GF-D8 (cell line): Measurements from ENCODE around the gene EFHD2.
"Not testable (repeated sequence)": the region's sequence is repeated elsewhere in the genome, so short reads cannot be mapped to it uniquely, and the experiment has no call there.

Source experiments
- DNase-seq: peaks from one replicate; lab custom pipeline; 2025; lab: John Stamatoyannopoulos, UW

EFHD2 gene

DNA sequence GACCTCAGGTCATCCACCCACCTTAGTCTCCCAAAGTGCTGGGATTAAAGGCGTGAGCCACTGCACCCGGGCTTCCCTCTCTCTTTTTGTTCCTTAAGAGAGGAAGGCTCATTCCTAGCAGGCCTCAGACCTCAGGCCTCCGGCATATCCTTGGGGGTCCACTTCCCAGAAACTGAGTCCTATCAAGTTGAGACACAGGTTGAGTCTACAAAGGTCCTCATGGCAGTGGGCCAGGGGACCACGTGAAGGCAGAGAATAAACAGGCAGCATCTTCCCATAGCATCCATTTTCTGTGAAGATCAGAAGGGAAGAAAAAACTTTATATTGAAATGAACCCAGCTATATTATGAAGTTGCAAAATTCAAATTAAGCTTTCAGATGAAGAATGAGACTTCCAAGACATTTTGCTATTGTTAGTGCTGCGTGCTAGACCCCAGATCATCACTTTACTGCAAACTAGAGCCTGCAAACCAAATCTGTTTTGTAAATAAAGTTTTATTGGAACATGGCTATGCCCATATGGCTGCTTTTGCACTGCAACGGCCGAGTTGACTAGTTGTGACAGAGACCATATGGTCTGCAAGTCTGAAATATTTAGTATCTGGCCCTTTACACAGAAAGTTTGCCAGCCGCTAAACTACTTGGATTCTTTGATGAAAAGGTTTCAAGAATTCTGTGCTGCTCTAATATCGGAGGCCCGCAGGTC, 43.3 kb downstream of the EFHD2 start:
- DNase-seq, result no peak

DNA sequence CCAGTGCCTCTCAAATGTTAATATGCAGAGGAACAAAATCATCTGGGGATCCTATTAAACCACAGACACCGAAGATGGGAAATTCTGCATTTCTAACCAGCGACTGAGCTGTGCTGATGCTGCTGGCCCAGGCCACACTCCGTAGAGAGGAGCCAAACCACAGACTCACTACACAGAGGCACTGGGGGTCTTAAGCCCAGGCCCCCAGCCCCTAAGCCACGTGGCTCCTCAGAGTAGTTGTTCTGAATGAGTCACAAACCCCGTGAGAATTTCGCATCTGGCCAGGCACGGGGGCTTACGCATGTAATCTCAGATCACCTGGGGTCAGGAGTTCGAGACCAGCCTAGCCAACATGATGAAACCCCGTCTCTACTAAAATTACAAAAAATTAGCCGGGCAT, 44.0 kb downstream of the EFHD2 start:
- DNase-seq, result no peak

DNA sequence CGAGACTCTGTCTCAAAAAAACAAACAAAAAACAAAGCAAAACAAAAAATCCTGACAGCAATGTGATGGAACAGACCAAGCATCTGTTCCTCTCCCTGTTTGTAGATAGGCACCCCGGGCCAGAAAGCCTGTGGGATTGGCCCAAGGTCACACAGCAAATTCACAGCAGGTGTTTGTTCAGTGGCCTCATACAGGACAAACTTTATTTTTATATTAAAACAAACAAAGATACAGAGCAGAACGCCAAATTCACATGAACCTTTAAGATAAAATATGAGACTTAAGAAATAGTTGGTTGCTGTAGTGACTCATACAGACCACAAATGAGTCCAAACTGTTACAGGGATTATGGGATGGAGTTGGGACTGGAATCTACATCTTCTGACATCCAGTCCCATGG, 44.6 kb downstream of the EFHD2 start:
- DNase-seq, result no peak

DNA sequence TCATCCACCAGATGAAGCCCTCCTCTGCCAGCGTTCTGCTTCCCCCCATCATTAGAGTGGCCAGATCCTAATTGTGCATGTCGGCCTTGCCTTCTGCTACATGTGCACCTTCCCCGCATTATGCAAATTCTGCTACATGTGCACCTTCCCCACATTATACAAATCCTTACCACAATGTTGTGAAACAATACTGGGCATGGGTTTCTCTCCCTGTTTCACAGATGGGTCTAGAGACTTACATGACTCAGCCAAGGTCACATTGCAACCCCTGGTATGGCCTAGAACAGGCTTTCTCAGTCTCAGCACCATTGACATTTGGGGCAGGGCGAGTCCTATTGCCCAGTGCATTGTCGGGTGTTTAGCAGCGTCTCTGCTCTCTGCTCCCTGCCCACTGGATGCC, 45.8 kb downstream of the EFHD2 start:
- DNase-seq, result no peak

DNA sequence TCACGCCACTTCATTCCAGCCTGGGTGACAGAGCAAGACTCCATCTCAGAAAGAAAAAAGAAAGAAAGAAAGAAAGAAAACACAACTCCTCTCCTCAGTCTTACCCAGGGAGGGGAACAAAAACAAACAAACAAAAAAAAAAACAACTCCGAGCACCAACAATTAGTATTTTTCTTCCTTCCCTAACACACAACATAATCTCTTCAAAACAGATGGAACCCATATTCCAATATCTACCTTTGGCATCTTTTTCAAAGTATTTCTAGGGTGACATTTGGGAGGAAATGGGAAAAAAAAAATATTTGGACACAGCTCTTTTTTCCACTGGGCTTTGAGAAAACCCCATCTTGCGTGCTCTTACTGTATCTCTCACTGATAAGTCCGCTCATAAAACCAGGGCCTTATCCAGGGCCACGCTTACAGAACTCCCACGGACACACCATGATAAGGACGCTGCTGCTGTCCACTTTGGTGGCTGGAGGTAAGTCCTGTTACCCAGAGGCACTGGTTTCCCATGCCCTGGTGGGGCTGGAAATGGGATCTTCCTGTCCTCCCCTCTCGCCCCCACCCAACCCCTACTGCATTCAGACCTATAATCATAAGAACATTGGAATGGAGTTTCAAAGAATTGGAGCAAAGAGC, 46.7 kb downstream of the EFHD2 start, which contains the start of gene CELA2A:
CELA2A (plus strand) TSS at position 420 of the 642 bp plus-strand sequence; CDS start at position 442, 22 bp downstream.
- no peak for DNase-seq

DNA sequence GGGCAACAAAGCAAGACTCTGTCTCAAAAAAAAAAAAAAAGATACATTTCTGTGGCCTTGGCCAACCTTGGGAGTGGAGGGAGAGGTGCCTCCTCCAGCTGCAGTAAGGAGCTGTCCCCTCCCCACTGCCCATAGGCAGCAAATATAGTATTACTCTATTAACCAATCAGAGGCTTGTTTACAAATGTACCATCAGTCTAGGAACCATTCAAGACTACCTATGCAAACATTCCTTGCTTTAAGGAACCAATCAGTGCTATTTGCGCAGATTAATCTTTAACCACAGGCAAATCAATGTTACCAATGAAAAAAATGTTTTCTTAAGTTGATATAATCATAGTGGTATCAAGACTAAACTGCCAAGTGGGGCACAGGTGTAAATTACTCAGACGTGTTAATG, 47.9 kb downstream of the EFHD2 start:
- DNase-seq, result no peak

DNA sequence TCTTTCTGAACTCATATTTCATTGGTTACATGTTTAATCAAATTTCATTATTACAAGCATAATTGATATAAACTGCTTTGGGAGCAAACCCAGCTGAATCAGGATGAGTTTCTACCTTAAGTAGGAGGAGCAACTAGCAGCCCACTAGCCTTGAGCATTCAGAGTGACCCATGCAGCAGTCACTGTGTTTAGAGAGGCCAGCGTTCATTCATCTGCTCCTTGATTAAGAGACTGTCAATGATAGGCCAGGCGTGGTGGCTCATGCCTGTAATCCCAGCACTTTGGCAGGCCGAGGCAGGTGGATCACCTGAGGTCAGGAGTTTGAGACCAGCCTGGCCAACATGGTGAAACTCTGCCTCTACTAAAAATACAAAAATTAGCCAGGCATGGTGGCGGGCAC, 48.7 kb downstream of the EFHD2 start:
- not testable (repeated sequence) for DNase-seq

DNA sequence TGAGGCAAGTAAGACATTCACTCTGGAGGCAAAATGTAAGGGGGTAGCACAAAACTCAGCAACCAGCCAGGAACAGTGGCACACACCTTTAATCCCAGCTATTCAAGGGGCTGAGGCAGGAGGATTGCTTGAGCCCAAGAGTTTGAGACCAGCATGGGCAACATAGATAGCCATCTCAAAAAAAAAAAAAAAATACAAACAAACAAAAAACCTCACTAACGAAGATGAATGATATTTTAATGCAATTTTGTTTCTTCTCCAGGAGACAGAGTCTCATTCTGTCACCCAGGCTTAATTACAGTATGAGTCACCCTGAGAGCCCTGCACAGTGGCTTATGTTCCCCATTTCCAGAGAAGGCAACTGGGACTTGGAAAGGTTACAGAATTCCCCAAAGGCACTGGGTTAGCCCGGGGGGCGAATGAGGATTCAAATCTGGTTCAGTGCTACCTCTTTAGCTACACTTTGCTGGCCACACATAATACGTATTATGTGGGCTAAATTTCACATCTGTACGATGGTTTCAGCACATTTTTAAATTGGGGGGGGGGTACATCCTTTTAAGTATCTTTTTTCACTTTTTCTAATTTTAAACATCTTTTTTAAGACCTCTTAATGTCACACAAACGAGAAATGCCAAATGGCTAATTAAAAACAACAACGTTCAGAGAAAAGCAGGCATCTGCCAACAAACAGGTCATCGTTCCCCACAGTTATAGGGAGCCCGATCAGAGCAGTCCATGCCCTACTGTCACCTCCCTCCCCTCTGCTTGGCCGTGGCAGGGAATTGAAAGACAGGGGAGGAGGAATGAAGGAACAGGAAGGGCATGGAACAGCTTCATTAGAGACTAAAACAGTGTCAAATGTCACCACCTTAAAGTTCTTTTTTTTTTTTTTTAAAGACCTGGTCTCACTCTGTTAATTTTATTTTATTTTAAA, 50.4 kb downstream of the EFHD2 start:
- no peak for DNase-seq

DNA sequence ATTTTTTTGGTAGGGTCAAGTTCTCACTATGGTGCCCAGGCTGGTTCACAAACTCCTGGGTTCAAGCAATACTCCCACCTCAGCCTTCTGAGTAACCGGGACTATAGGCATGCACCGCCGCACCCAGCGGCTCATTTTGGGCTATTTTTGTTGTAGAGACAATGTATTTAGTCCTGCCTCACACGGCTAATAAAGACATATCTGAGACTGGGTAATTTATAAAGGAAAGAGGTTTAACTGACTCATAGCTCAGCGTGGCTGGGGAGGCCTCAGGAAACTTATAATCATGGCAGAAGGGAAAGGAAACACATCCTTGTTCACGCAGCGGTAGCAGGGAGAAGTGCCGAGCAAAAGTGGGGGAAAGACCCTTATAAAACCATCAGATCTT, 51.0 kb downstream of the EFHD2 start:
- no peak for DNase-seq

DNA sequence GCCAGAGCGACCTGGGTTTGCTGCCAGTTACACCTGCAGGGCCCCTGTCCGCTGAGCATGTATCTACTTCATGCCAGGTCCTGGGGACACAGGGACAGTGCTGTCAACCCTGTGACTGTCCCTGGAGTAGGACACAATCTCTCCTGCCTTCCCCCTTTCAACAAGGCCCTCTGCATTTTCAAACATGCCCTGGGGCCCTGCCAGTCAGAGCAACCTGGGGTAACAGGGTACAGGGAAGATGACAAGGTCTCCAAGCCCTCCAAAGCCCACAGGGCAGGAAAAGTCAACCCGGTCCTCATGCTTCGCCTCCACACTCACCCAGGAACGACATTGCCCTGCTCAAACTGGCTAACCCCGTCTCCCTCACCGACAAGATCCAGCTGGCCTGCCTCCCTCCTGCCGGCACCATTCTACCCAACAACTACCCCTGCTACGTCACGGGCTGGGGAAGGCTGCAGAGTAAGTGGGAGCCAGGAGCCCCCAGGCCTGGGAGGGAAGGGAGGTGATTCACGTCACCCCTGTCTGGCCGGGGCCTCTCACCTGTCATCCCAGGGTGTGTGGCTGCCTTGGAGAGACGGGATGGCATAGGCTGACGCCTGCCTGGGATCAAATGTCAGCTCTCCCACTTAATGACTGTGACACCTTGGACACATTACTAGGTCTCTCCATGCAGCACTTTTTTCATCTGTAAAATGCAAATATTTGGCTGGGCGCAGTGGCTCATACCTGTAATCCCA, 53.5 kb downstream of the EFHD2 start:
- DNase-seq, result not testable (repeated sequence)

DNA sequence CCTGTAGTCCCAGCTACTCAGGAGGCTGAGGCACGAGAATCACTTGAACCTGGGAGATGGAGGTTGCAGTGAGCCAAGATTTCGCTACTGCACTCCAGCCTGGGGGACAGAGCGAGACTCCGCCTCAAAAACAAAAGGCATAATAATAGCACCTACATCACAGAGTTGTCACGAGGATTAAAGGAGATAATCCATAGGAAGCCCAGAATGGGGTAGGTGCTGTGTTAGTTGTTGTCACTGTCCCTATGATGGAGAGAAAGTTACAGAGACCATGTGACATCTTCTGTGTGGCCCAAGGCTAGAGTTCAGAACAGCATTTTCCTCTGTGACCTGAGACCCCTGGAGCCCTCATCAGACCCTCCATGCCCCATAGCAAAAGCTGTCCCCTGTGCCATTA, 54.2 kb downstream of the EFHD2 start:
- not testable (repeated sequence) for DNase-seq

DNA sequence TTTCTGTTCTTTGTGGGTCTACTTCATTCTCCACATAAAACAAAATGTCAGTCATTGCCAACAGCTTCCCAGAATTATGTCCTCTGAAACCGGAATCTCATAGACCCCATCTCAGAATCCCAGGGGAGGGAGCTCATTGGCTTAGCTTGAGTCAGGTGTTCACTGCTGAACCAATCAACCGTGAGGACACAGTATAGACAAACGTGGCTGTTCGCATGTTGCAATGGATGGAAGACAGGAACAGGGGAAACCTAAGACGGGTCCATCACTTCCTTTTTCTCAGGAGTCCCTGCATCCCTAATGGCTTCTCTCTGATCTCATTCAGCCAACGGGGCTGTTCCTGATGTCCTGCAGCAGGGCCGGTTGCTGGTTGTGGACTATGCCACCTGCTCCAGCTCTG, 56.0 kb downstream of the EFHD2 start:
- no peak for DNase-seq

DNA sequence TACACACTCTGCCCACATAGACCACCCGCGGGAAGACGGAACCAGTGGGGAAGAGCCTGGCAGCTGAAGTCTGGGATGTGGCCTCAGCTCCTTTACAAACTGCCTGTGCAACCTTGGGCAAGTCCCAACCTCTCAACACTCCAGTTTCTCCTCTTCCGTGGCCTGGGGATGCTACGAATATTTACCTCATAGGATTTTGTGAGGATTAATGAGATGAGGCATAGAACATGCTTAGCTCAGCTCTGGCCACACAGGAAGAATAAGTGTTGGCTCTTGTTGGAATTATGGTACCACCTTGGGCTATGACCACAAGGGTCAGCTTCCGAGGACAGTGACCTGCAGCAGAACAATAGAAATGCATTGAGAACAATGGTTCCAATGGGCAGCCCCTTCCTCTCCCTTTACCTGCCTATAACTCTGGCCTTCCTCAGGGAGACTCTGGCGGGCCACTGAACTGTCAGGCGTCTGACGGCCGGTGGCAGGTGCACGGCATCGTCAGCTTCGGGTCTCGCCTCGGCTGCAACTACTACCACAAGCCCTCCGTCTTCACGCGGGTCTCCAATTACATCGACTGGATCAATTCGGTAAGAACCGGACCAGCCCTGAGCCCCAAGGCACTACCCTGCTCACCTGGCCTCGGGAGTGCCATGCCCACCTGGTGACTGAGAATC, 57.4 kb downstream of the EFHD2 start:
- not testable (repeated sequence) for DNase-seq

DNA sequence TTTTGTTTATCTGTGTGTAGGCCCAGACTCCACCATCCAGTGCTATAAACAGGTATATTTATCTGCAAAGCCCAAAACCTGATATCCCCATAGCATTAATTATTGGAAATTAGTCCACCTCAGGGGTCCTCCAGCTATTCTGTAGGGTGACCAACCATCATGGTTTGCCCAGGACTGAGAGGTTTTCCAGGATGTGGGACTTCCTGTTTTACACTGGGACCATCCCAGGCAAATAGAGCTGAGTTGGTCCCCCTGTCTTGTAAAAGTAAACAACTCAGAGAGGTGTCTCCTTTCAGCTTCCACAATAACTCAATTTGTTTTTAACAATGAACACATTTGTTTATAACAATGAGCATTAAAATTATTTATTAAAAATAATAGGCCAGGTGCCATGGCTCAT, 58.5 kb downstream of the EFHD2 start:
- no peak for DNase-seq

DNA sequence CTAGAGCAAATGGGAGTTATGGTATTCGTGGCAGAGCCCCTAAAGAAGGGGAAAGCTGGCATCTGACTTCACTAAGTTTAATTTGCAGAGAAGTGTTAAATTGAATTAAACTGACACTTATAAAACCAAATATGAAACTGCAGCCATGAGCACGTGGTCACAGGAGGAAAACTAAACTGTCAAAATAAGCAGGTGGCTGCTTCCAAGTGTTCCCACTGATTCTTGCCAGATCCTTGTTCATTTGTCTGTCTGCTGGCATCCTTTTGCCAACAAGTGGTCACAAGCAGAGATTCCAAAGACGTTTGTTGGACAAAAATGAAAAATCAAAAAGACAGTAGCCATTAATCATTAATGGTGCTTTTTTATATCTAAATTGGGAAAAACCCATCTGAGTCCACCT, 59.7 kb downstream of the EFHD2 start:
- DNase-seq, result no peak

DNA sequence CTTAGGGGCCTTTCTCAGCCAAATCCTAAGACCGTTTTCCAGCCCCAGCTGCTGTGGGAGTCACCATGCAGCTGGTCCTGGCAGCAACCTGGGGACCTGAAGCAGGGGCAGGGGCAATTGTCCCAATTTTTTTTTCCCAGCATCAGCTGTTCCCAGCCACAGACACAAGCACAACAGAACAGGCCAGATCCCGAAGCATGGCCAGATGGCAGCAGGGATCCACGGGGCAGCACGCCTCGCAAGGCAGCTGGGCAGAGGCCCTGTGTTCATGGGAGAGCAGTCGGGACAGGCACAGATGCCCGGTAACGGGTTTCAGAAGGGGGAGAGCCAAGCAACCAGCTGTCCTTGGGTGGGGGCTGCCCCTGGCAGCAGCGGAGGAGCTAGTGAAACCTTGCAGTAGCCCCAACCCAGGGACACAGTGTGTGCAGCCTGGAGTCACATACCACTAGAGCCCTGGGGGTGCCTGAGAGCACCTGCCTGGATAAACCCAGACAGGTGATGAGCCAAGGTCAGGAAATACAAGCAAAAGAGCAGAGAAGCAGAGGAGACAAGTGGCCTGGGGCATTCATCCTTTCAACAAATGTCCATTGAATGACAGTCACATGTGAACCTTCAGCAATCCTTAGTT, 60.2 kb downstream of the EFHD2 start:
- not testable (repeated sequence) for DNase-seq

DNA sequence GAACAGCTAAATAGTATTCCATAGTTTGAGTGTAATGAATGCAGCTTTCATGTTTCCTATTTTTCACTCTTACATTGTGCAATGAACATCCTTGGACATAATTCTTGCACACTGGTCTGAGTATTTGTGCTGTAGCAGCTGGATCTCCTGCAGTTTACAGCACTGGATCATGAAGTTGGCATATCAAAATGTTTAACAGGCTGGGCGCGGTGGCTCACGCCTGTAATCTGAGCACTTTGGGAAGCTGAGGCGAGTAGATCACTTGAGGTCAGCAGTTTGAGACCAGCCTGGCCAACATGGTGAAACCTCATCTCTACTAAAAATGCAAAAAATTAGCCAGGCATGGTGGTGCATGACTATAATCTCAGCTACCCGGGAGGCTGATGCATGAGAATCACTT, 61.4 kb downstream of the EFHD2 start:
- not testable (repeated sequence) for DNase-seq

DNA sequence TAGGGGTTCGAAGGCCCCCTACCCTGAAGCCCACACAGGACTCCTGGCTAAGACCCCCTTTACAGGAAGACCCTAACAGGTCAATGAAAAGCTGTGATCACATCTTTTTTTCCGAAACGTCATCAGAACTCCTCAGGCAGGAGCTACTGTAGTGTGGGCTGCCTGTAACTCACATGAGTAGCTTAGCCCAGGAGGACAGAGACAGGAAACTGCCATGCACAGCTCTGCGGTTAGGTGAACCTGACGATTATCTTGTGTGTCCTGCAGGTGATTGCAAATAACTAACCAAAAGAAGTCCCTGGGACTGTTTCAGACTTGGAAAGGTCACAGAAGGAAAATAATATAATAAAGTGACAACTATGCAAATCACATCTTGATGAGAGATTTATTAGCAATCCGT, 62.0 kb downstream of the EFHD2 start:
- DNase-seq, result not testable (repeated sequence)

DNA sequence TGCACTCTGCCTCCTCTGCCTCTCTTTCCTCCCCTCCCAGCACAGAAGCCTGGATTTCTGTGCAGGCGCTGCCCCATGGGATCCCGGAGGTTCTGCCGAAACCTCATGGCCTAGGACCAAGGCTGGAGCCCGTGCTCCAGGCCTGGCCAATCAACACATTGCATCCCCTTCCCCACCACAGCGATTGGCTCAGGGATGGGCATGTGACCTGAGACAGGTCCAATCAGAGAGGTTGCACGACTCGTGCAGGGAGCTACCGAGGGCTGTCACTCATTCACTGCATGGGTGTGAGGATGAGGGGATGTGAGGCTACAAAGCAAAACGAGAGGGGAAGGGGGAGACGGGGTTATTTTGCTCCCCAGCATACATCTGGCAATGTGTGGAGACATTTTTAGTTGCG, 62.9 kb downstream of the EFHD2 start:
- no peak for DNase-seq

DNA sequence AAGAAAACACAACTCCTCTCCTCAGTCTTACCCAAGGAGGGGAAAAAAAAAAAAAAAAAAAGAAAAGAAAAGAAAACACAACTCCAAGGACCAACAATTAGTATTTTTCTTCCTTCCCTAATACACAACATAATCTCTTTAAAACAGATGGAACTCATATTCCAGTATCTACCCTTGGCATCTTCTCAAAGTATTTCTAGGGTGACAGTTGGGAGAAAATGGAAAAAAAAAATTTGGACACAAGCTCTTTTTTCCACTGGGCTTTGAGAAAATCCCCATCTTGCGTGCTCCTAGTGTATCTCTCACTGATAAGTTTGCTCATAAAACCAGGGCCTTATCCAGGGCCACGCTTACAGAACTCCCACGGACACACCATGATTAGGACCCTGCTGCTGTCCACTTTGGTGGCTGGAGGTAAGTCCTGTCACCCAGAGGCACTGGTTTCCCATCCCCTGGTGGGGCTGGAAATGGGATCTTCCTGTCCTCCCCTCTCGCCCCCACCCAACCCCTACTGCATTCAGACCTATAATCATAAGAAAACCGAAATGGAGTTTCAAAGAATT, 66.1 kb downstream of the EFHD2 start, which contains the start of gene CELA2B:
CELA2B (plus strand) TSS at position 353 of the 563 bp plus-strand sequence; CDS start at position 375, 22 bp downstream.
- DNase-seq, result no peak
